GM23338 (cell line): Measurements from ENCODE around the gene SFR1. TPM values are rescaled to one million over a fixed set of nuclear protein-coding genes. Genes with fewer than 3 reads are reported as not detected.

Experiments
- ATAC-seq: fragments of 200-7000 bp; cut with Tn5 transposase; 3 replicates; pipeline ENCODE4 v1.9.1; 2020
- DNase-seq: peaks from one replicate; pipeline ENCODE4 v3.0.0-alpha.2; 2015; ENCODE audit warnings: low spot score
- H2AFZ ChIP-seq: fragments of 200-600 bp; sonication (generic); 2 replicates; pipeline ENCODE4 v1.8.0; 2016; ENCODE audit warnings: antibody characterized with exemption, mild to moderate bottlenecking, moderate library complexity
- H3F3A ChIP-seq: fragments of 200-600 bp; sonication (generic); replicated peaks from 2 replicates; pipeline ENCODE4 v1.8.0; 2017; ENCODE audit warnings: antibody characterized with exemption, mixed run types, low read depth
- H3K27ac ChIP-seq: fragments of 200-600 bp; sonication (generic); 2 replicates; pipeline ENCODE4 v1.6.1; 2016; ENCODE audit warnings: low read depth
- H3K27me3 ChIP-seq: fragments of 200-600 bp; sonication (generic); 2 replicates; pipeline ENCODE4 v1.8.0; 2016; ENCODE audit warnings: mild to moderate bottlenecking, mixed run types, moderate library complexity; ENCODE audit not compliant: insufficient read depth
- H3K36me3 ChIP-seq: fragments of 200-600 bp; sonication (generic); 2 replicates; pipeline ENCODE4 v1.8.0; 2016; ENCODE audit warnings: mild to moderate bottlenecking; ENCODE audit not compliant: insufficient read depth
- H3K4me1 ChIP-seq: fragments of 200-600 bp; sonication (generic); 2 replicates; pipeline ENCODE4 v1.8.0; 2016; ENCODE audit warnings: mild to moderate bottlenecking, moderate library complexity; ENCODE audit not compliant: insufficient read depth
- H3K4me2 ChIP-seq: fragments of 200-600 bp; sonication (generic); 2 replicates; pipeline ENCODE4 v1.7.1; 2017; ENCODE audit warnings: mixed run types
- H3K4me3 ChIP-seq: fragments of 200-600 bp; sonication (generic); 2 replicates; pipeline ENCODE4 v1.6.1; 2016; ENCODE audit warnings: mixed run types
- H3K79me2 ChIP-seq: fragments of 200-600 bp; sonication (generic); replicated peaks from 2 replicates; pipeline ENCODE4 v1.8.0; 2017; ENCODE audit warnings: mild to moderate bottlenecking; ENCODE audit not compliant: insufficient read depth
- H3K9me2 ChIP-seq: fragments of 200-600 bp; sonication (generic); 2 replicates; pipeline ENCODE4 v1.8.0; 2017; ENCODE audit not compliant: insufficient read depth
- H4K20me1 ChIP-seq: fragments of 200-600 bp; sonication (generic); replicated peaks from 2 replicates; pipeline ENCODE4 v1.8.0; 2017; ENCODE audit warnings: mild to moderate bottlenecking; ENCODE audit not compliant: insufficient read depth
- H3K27ac Mint-ChIP-seq: 2 replicates; pipeline ENCODE4 v1.8.0; 2020; ENCODE audit warnings: inconsistent platforms, mild to moderate bottlenecking, moderate library complexity, mixed read lengths
- H3K27me3 Mint-ChIP-seq: 3 replicates; pipeline ENCODE4 v1.8.0; 2022; ENCODE audit warnings: low read depth, mild to moderate bottlenecking, moderate library complexity, mixed read lengths, inconsistent platforms; ENCODE audit not compliant: insufficient read depth, poor library complexity
- H3K36me3 Mint-ChIP-seq: 3 replicates; pipeline ENCODE4 v1.8.0; 2021; ENCODE audit warnings: low read depth, mild to moderate bottlenecking, inconsistent platforms, moderate library complexity, mixed read lengths
- H3K4me1 Mint-ChIP-seq: 3 replicates; pipeline ENCODE4 v1.8.0; 2020; ENCODE audit warnings: mild to moderate bottlenecking, inconsistent platforms, mixed read lengths
- H3K4me3 Mint-ChIP-seq: 3 replicates; pipeline ENCODE4 v1.8.0; 2021; ENCODE audit warnings: moderate library complexity, mild to moderate bottlenecking, inconsistent platforms, mixed read lengths
- H3K9me3 Mint-ChIP-seq: 3 replicates; pipeline ENCODE4 v1.8.0; 2020; ENCODE audit warnings: moderate library complexity, mild to moderate bottlenecking, inconsistent platforms, mixed read lengths
- CREB1 ChIP-seq: fragments of 250-450 bp; sonication (Bioruptor Pico); IDR thresholded peaks from 2 replicates; pipeline ENCODE4 v1.5.0; 2020; ENCODE audit warnings: low read depth, mild to moderate bottlenecking, moderate library complexity
- EZH2 ChIP-seq: fragments of 200-600 bp; sonication (generic); IDR thresholded peaks from one replicate; pipeline ENCODE4 v1.8.0; 2017; ENCODE audit warnings: antibody characterized with exemption, mild to moderate bottlenecking, low read depth; ENCODE audit not compliant: unreplicated experiment
- EZH2phosphoT487 ChIP-seq: fragments of 200-600 bp; sonication (generic); IDR thresholded peaks from one replicate; pipeline ENCODE4 v1.8.1; 2018; ENCODE audit warnings: antibody characterized with exemption; ENCODE audit not compliant: unreplicated experiment
- JUNB ChIP-seq: IDR thresholded peaks from one replicate; pipeline ENCODE4 v1.6.1; 2016; ENCODE audit warnings: antibody characterized with exemption; ENCODE audit not compliant: unreplicated experiment
- NANOG ChIP-seq: IDR thresholded peaks from 2 replicates; pipeline ENCODE4 v1.6.1; 2016; ENCODE audit warnings: antibody characterized with exemption, borderline replicate concordance
- POLR2AphosphoS5 ChIP-seq: IDR thresholded peaks from 2 replicates; pipeline ENCODE4 v1.6.1; 2016; ENCODE audit warnings: antibody characterized with exemption, low read depth
- STAT1 ChIP-seq: IDR thresholded peaks from one replicate; pipeline ENCODE4 v1.6.1; 2016; ENCODE audit warnings: antibody characterized with exemption; ENCODE audit not compliant: unreplicated experiment
- ZNF114 ChIP-seq: fragments of 250-450 bp; sonication (Bioruptor Pico); IDR thresholded peaks from 2 replicates; pipeline ENCODE4 v1.5.0; 2020; ENCODE audit warnings: mild to moderate bottlenecking, moderate library complexity
- ZNF331 ChIP-seq: fragments of 250-450 bp; sonication (Bioruptor Pico); IDR thresholded peaks from 2 replicates; pipeline ENCODE4 v1.5.0; 2020; ENCODE audit warnings: low read depth, mild to moderate bottlenecking, moderate library complexity
- polyA plus RNA-seq: library from polyadenylated mRNA; unstranded; fragments of >200 nt; fragmentation: Nextera tagmentation; extraction: Ambion mirVana; gene quantifications from 2 replicates; pipeline ENCODE4 v1.2.1, GENCODE V29; 2016
- total RNA-seq: library from RNA; depleted of rRNA; stranded (reverse); fragments of >200 nt; shearing (Covaris generic); gene quantifications from 2 replicates; pipeline ENCODE4 v1.2.3, GENCODE V29; 2014
- TF ChIP-seq, protein P1 (sequence below), 2 experiments: fragments of 200-600 bp in 1 of 2; sonication (generic) in 1 of 2; conservative IDR thresholded peaks; 2 replicates each; pipeline versions ENCODE4 v1.5.1 to v1.6.1; 2016 to 2017; ENCODE audit warnings: antibody characterized with exemption in 2 of 2, low read depth in 2 of 2, mild to moderate bottlenecking in 2 of 2, moderate library complexity in 1 of 2
- TF ChIP-seq, protein P2 (sequence below): fragments of 250-450 bp; sonication (Bioruptor Pico); IDR thresholded peaks from 2 replicates; pipeline ENCODE4 v1.5.0; 2020; ENCODE audit warnings: mild to moderate bottlenecking, moderate library complexity
- TF ChIP-seq, protein P3 (sequence below): IDR thresholded peaks from 2 replicates; pipeline ENCODE4 v1.6.1; 2016; ENCODE audit warnings: antibody characterized with exemption
- TF ChIP-seq, protein P4 (sequence below): IDR thresholded peaks from one replicate; pipeline ENCODE4 v1.6.1; 2018; ENCODE audit warnings: antibody characterized with exemption; ENCODE audit not compliant: unreplicated experiment

Gene SFR1
- total and polyA plus RNA-seq, 2 experiments from 2014 or later, result 8.3 to 13.0 TPM

DNA sequence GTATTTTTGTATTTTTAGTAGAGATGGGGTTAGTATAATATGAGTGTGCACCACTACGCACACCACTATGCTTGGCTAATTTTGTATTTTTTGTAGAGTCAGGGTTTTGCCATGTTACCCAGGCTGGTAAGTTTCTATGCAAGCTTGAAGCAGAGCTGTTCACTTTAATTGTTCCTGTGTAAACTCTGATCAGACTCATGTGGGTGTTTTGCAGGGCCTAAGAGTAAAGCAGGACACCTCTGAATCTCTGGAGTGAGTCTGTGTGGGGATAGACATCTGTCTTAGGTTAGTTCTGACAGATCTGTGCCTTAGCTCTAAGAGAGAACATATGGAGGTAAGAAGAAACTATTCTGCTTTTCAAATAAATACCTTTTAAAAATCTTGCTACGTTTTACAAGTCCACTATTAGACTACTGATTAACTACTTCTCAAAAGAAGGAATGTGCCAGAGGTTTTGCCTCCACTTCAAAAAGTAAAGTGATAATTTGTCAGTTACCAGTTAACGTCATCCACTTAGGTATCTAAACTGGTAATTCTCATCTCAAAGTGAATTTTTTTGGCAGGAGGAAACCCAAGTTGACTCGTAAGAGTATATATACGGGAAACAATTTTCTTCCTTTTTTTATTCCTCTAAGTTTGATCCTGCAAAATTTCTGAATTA is 37.4 kb upstream of the SFR1 start:
- H3K27ac Mint-ChIP-seq, result no peak overlapping the region
- Histone ChIP-seq H3F3A (no peaks in the 10 kb centered on the region), H4K20me1 (no peaks in the 10 kb centered on the region), H2AFZ (peak overlapping the region; percentile 29; the same call in 1 of the 2 replicates), H3K36me3 (no peaks in the 10 kb centered on the region), H3K4me1 (peaks cover 13% of the 10 kb centered on the region), H3K4me2 (no peak overlapping the region), H3K27me3 (no peaks in the 10 kb centered on the region), H3K27ac (no peak overlapping the region), H3K4me3 (no peak overlapping the region), H3K79me2 (no peaks in the 10 kb centered on the region), H3K9me2 (no peaks in the 10 kb centered on the region)
- TF ChIP-seq POLR2AphosphoS5 (no peak), STAT1 (no peak), EZH2 (no peak), ZNF114 (CRISPR knock-in tag) (no peak), EZH2phosphoT487 (no peak), JUNB (no peak), NANOG (no peak), CREB1 (no peak), ZNF331 (CRISPR knock-in tag) (no peak)
- TF ChIP-seq, protein P1, sequence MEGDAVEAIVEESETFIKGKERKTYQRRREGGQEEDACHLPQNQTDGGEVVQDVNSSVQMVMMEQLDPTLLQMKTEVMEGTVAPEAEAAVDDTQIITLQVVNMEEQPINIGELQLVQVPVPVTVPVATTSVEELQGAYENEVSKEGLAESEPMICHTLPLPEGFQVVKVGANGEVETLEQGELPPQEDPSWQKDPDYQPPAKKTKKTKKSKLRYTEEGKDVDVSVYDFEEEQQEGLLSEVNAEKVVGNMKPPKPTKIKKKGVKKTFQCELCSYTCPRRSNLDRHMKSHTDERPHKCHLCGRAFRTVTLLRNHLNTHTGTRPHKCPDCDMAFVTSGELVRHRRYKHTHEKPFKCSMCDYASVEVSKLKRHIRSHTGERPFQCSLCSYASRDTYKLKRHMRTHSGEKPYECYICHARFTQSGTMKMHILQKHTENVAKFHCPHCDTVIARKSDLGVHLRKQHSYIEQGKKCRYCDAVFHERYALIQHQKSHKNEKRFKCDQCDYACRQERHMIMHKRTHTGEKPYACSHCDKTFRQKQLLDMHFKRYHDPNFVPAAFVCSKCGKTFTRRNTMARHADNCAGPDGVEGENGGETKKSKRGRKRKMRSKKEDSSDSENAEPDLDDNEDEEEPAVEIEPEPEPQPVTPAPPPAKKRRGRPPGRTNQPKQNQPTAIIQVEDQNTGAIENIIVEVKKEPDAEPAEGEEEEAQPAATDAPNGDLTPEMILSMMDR (conservative IDR thresholded peaks at IDR 0.05; ENCODE audit: low read depth in 2 of 2), result no peak
- TF ChIP-seq, protein P2, sequence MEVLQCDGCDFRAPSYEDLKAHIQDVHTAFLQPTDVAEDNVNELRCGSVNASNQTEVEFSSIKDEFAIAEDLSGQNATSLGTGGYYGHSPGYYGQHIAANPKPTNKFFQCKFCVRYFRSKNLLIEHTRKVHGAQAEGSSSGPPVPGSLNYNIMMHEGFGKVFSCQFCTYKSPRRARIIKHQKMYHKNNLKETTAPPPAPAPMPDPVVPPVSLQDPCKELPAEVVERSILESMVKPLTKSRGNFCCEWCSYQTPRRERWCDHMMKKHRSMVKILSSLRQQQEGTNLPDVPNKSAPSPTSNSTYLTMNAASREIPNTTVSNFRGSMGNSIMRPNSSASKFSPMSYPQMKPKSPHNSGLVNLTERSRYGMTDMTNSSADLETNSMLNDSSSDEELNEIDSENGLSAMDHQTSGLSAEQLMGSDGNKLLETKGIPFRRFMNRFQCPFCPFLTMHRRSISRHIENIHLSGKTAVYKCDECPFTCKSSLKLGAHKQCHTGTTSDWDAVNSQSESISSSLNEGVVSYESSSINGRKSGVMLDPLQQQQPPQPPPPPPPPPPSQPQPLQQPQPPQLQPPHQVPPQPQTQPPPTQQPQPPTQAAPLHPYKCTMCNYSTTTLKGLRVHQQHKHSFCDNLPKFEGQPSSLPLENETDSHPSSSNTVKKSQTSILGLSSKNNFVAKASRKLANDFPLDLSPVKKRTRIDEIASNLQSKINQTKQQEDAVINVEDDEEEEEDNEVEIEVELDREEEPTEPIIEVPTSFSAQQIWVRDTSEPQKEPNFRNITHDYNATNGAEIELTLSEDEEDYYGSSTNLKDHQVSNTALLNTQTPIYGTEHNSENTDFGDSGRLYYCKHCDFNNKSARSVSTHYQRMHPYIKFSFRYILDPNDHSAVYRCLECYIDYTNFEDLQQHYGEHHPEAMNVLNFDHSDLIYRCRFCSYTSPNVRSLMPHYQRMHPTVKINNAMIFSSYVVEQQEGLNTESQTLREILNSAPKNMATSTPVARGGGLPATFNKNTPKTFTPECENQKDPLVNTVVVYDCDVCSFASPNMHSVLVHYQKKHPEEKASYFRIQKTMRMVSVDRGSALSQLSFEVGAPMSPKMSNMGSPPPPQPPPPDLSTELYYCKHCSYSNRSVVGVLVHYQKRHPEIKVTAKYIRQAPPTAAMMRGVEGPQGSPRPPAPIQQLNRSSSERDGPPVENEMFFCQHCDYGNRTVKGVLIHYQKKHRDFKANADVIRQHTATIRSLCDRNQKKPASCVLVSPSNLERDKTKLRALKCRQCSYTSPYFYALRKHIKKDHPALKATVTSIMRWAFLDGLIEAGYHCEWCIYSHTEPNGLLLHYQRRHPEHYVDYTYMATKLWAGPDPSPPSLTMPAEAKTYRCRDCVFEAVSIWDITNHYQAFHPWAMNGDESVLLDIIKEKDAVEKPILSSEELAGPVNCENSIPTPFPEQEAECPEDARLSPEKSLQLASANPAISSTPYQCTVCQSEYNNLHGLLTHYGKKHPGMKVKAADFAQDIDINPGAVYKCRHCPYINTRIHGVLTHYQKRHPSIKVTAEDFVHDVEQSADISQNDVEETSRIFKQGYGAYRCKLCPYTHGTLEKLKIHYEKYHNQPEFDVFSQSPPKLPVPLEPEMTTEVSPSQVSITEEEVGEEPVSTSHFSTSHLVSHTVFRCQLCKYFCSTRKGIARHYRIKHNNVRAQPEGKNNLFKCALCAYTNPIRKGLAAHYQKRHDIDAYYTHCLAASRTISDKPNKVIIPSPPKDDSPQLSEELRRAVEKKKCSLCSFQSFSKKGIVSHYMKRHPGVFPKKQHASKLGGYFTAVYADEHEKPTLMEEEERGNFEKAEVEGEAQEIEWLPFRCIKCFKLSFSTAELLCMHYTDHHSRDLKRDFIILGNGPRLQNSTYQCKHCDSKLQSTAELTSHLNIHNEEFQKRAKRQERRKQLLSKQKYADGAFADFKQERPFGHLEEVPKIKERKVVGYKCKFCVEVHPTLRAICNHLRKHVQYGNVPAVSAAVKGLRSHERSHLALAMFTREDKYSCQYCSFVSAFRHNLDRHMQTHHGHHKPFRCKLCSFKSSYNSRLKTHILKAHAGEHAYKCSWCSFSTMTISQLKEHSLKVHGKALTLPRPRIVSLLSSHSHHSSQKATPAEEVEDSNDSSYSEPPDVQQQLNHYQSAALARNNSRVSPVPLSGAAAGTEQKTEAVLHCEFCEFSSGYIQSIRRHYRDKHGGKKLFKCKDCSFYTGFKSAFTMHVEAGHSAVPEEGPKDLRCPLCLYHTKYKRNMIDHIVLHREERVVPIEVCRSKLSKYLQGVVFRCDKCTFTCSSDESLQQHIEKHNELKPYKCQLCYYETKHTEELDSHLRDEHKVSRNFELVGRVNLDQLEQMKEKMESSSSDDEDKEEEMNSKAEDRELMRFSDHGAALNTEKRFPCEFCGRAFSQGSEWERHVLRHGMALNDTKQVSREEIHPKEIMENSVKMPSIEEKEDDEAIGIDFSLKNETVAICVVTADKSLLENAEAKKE (CRISPR knock-in tag), result no peak
- TF ChIP-seq, protein P3, sequence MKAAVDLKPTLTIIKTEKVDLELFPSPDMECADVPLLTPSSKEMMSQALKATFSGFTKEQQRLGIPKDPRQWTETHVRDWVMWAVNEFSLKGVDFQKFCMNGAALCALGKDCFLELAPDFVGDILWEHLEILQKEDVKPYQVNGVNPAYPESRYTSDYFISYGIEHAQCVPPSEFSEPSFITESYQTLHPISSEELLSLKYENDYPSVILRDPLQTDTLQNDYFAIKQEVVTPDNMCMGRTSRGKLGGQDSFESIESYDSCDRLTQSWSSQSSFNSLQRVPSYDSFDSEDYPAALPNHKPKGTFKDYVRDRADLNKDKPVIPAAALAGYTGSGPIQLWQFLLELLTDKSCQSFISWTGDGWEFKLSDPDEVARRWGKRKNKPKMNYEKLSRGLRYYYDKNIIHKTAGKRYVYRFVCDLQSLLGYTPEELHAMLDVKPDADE, result no peak
- TF ChIP-seq, protein P4, sequence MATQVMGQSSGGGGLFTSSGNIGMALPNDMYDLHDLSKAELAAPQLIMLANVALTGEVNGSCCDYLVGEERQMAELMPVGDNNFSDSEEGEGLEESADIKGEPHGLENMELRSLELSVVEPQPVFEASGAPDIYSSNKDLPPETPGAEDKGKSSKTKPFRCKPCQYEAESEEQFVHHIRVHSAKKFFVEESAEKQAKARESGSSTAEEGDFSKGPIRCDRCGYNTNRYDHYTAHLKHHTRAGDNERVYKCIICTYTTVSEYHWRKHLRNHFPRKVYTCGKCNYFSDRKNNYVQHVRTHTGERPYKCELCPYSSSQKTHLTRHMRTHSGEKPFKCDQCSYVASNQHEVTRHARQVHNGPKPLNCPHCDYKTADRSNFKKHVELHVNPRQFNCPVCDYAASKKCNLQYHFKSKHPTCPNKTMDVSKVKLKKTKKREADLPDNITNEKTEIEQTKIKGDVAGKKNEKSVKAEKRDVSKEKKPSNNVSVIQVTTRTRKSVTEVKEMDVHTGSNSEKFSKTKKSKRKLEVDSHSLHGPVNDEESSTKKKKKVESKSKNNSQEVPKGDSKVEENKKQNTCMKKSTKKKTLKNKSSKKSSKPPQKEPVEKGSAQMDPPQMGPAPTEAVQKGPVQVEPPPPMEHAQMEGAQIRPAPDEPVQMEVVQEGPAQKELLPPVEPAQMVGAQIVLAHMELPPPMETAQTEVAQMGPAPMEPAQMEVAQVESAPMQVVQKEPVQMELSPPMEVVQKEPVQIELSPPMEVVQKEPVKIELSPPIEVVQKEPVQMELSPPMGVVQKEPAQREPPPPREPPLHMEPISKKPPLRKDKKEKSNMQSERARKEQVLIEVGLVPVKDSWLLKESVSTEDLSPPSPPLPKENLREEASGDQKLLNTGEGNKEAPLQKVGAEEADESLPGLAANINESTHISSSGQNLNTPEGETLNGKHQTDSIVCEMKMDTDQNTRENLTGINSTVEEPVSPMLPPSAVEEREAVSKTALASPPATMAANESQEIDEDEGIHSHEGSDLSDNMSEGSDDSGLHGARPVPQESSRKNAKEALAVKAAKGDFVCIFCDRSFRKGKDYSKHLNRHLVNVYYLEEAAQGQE, result no peak
- DNase-seq (no peak), ATAC-seq (no peak)
- H3K36me3 Mint-ChIP-seq, result no peaks in the 10 kb centered on the region
- H3K27me3 Mint-ChIP-seq, result no peaks in the 10 kb centered on the region
- H3K4me1 Mint-ChIP-seq, result peaks cover 20% of the 10 kb centered on the region
- H3K4me3 Mint-ChIP-seq, result no peak overlapping the region
- no peaks in the 10 kb centered on the region for H3K9me3 Mint-ChIP-seq
